Activated CD4-positive, alpha-beta memory T cell treated with anti-CD3 and anti-CD28 coated beads for 36 hours (primary cell): ENCODE results near the gene RNF123. TPM values are rescaled to one million over a fixed set of nuclear protein-coding genes. Genes with fewer than 3 reads are reported as not detected.
A peak's percentile ranks its signal among the peaks of the same experiment; 100 is the strongest.

Source experiments
- CTCF ChIA-PET: fragments of 350-600 bp; sonication (Branson Sonifier 250); formaldehyde crosslinking; loops from one replicate; lab custom pipeline; 2021; ENCODE audit warnings: antibody characterized with exemption, inconsistent platforms; lab: Charles Lee
- POLR2A ChIA-PET: fragments of 350-600 bp; sonication (Branson Sonifier 250); formaldehyde crosslinking; loops from one replicate; lab custom pipeline; 2021; ENCODE audit warnings: antibody characterized with exemption; lab: Charles Lee
- DNase-seq: peaks from one replicate; pipeline ENCODE4 v3.0.0-alpha.2; 2020
- H3K27ac Mint-ChIP-seq: one replicate; pipeline ENCODE4 v1.8.0; 2021; ENCODE audit warnings: mixed read lengths
- H3K27me3 Mint-ChIP-seq: one replicate; pipeline ENCODE4 v1.8.0; 2021; ENCODE audit warnings: mixed read lengths
- H3K36me3 Mint-ChIP-seq: one replicate; pipeline ENCODE4 v1.8.0; 2021; ENCODE audit warnings: mixed read lengths
- H3K4me1 Mint-ChIP-seq: one replicate; pipeline ENCODE4 v1.8.0; 2021; ENCODE audit warnings: low read depth, mixed read lengths
- H3K4me3 Mint-ChIP-seq: one replicate; pipeline ENCODE4 v1.8.0; 2021; ENCODE audit warnings: mild to moderate bottlenecking, mixed read lengths
- H3K9me3 Mint-ChIP-seq: one replicate; pipeline ENCODE4 v1.8.0; 2021; ENCODE audit warnings: mixed read lengths
- intact Hi-C: fragments of 100-400 bp; cut with micrococcal nuclease; formaldehyde crosslinking; loops from one replicate; pipeline ENCODE4 v1.15.1; 2023
- total RNA-seq, 2 experiments: library from RNA; stranded (reverse); gene quantifications; one replicate each; pipeline ENCODE4 v1.2.3, GENCODE V29; 2021

The RNF123 gene
- total RNA-seq, 2 experiments from 2014 or later, result 21.0 to 29.7 TPM

- Mint-ChIP-seq H3K4me1 (peaks cover 32% of the 10 kb centered on the region), H3K27ac (peak overlapping the region; percentile 8), H3K27me3 (no peaks in the 10 kb centered on the region), H3K4me3 (peak overlapping the region; percentile 76), H3K36me3 (peaks cover 25% of the 10 kb centered on the region), H3K9me3 (no peaks in the 10 kb centered on the region)
- no peak for DNase-seq
- ChIA-PET POLR2A (interaction anchor here (0.7 to 1.1 kb wide), 2 partner anchors 10 to 87 kb away, joined by 3 to 4 read pairs; no protein-coding TSS in a partner anchor), CTCF (interaction anchor here (0.8 to 2.3 kb wide), 5 partner anchors 11 to 178 kb away, joined by 3 to 8 read pairs (median 5); no protein-coding TSS in a partner anchor)
- intact Hi-C loops, result loop anchor here (5.0 kb wide), 1 partner anchor 139 kb away; the partner anchor contains the start of gene TRAIP
Measured at GRCh38 chr3:49717959-49718857, 28.9 kb downstream of the RNF123 start.

GRCh38 chr3:49718858-49719213 lies 29.5 kb downstream of the RNF123 start:
- Mint-ChIP-seq H3K27me3 (no peaks in the 10 kb centered on the region), H3K36me3 (peaks cover 27% of the 10 kb centered on the region), H3K9me3 (no peaks in the 10 kb centered on the region), H3K4me3 (peak overlapping the region; percentile 76), H3K27ac (peak overlapping the region; percentile 38), H3K4me1 (peaks cover 33% of the 10 kb centered on the region)
- DNase-seq, result no peak
- POLR2A ChIA-PET, result interaction anchor here (1.1 kb wide), 1 partner anchor 87 kb away, joined by 3 read pairs; no protein-coding TSS in a partner anchor
- CTCF ChIA-PET, result interaction anchor here (1.2 to 2.3 kb wide), 5 partner anchors 10 to 179 kb away, joined by 3 to 8 read pairs (median 5); no protein-coding TSS in a partner anchor
- intact Hi-C loops, result loop anchor here (5.0 kb wide), 1 partner anchor 138 kb away; the partner anchor contains the start of gene TRAIP

GRCh38 chr3:49719214-49719884 lies 30.0 kb downstream of the RNF123 start, which contains the start of gene AMIGO3:
Gene AMIGO3 (minus strand): TSS chr3:49719684. CDS start chr3:49719465, 219 bp downstream.
- H3K36me3 Mint-ChIP-seq, result peaks cover 27% of the 10 kb centered on the region
- H3K27me3 Mint-ChIP-seq, result no peaks in the 10 kb centered on the region
- no peaks in the 10 kb centered on the region for H3K9me3 Mint-ChIP-seq
- peak within 1 kb of the TSS; percentile 76 for H3K4me3 Mint-ChIP-seq
- H3K4me1 Mint-ChIP-seq, result peaks cover 35% of the 10 kb centered on the region
- ChIA-PET POLR2A (interaction anchor here (1.1 kb wide), 1 partner anchor 86 kb away, joined by 3 read pairs; no protein-coding TSS in a partner anchor), CTCF (interaction anchor here (0.6 to 2.3 kb wide), 8 partner anchors 10 to 1156 kb away, joined by 3 to 8 read pairs (median 4); partner anchors contain the start of genes MST1 and RNF123)
- peak within 1 kb of the TSS; percentile 38 for H3K27ac Mint-ChIP-seq
- intact Hi-C loops, result loop anchor here (5.0 kb wide), 1 partner anchor 138 kb away; the partner anchor contains the start of gene TRAIP
- peak; percentile 94 for DNase-seq

GRCh38 chr3:49720855-49721595 lies 31.7 kb downstream of the RNF123 start:
- no peaks in the 10 kb centered on the region for H3K9me3 Mint-ChIP-seq
- no peak for DNase-seq
- H3K27ac Mint-ChIP-seq, result no peak overlapping the region
- intact Hi-C loops, result no loop called here
- ChIA-PET POLR2A (interaction anchor here (0.8 to 1.3 kb wide), 2 partner anchors 9 to 181 kb away, joined by 3 read pairs; no protein-coding TSS in a partner anchor), CTCF (interaction anchor here (0.9 kb wide), 1 partner anchor 181 kb away, joined by 4 read pairs; no protein-coding TSS in a partner anchor)
- H3K4me1 Mint-ChIP-seq, result peaks cover 38% of the 10 kb centered on the region
- peaks cover 27% of the 10 kb centered on the region for H3K36me3 Mint-ChIP-seq
- no peaks in the 10 kb centered on the region for H3K27me3 Mint-ChIP-seq
- H3K4me3 Mint-ChIP-seq, result no peak overlapping the region

GRCh38 chr3:49721596-49721895 lies 32.2 kb downstream of the RNF123 start:
- H3K27ac Mint-ChIP-seq, result no peak overlapping the region
- H3K4me3 Mint-ChIP-seq, result no peak overlapping the region
- peaks cover 27% of the 10 kb centered on the region for H3K36me3 Mint-ChIP-seq
- DNase-seq, result no peak
- no peaks in the 10 kb centered on the region for H3K27me3 Mint-ChIP-seq
- H3K9me3 Mint-ChIP-seq, result no peaks in the 10 kb centered on the region
- ChIA-PET CTCF (interaction anchor here (0.9 kb wide), 1 partner anchor 182 kb away, joined by 4 read pairs; no protein-coding TSS in a partner anchor), POLR2A (interaction anchor here (1.3 kb wide), 1 partner anchor 182 kb away, joined by 3 read pairs; no protein-coding TSS in a partner anchor)
- H3K4me1 Mint-ChIP-seq, result peaks cover 38% of the 10 kb centered on the region
- intact Hi-C loops, result no loop called here

GRCh38 chr3:49721896-49722781 lies 32.8 kb downstream of the RNF123 start:
- no peak for DNase-seq
- peaks cover 38% of the 10 kb centered on the region for H3K4me1 Mint-ChIP-seq
- no peaks in the 10 kb centered on the region for H3K27me3 Mint-ChIP-seq
- peak overlapping the region; percentile 98 for H3K27ac Mint-ChIP-seq
- intact Hi-C loops, result no loop called here
- no peaks in the 10 kb centered on the region for H3K9me3 Mint-ChIP-seq
- POLR2A ChIA-PET, result interaction anchor here (1.3 kb wide), 1 partner anchor 182 kb away, joined by 3 read pairs; no protein-coding TSS in a partner anchor
- peak overlapping the region; percentile 96 for H3K4me3 Mint-ChIP-seq
- CTCF ChIA-PET, result interaction anchor here (1.5 kb wide), 1 partner anchor 117 kb away, joined by 4 read pairs; no protein-coding TSS in a partner anchor
- H3K36me3 Mint-ChIP-seq, result peaks cover 27% of the 10 kb centered on the region

GRCh38 chr3:49722896-49723295 lies 33.5 kb downstream of the RNF123 start:
- Mint-ChIP-seq H3K4me1 (peaks cover 35% of the 10 kb centered on the region), H3K27me3 (no peaks in the 10 kb centered on the region), H3K9me3 (no peaks in the 10 kb centered on the region), H3K4me3 (peak overlapping the region; percentile 96), H3K36me3 (peaks cover 27% of the 10 kb centered on the region), H3K27ac (peak overlapping the region; percentile 98)
- ChIA-PET POLR2A (interaction anchor here (0.6 to 1.1 kb wide), 3 partner anchors 11 to 614 kb away, joined by 3 to 5 read pairs (median 3); no protein-coding TSS in a partner anchor), CTCF (interaction anchor here (0.9 to 1.5 kb wide), 2 partner anchors 80 to 116 kb away, joined by 3 to 4 read pairs; partner anchors contain the start of gene INKA1)
- intact Hi-C loops, result no loop called here
- no peak for DNase-seq

- Mint-ChIP-seq H3K27me3 (no peaks in the 10 kb centered on the region), H3K36me3 (peaks cover 29% of the 10 kb centered on the region), H3K4me3 (peak overlapping the region; percentile 96), H3K9me3 (no peaks in the 10 kb centered on the region), H3K27ac (peak overlapping the region; percentile 98), H3K4me1 (peaks cover 35% of the 10 kb centered on the region)
- intact Hi-C loops, result no loop called here
- peak; percentile 77 for DNase-seq
- ChIA-PET CTCF (interaction anchor here (0.9 to 1.5 kb wide), 3 partner anchors 80 to 184 kb away, joined by 3 to 4 read pairs (median 3); partner anchors contain the start of gene INKA1), POLR2A (interaction anchor here (0.6 to 1.3 kb wide), 4 partner anchors 9 to 613 kb away, joined by 3 to 9 read pairs (median 4); no protein-coding TSS in a partner anchor)
Measured at GRCh38 chr3:49723296-49723627, 33.9 kb downstream of the RNF123 start.

- Mint-ChIP-seq H3K36me3 (peaks cover 26% of the 10 kb centered on the region), H3K27me3 (no peaks in the 10 kb centered on the region), H3K9me3 (no peaks in the 10 kb centered on the region), H3K4me3 (peak within 1 kb of the TSS; percentile 96), H3K27ac (peak within 1 kb of the TSS; percentile 98), H3K4me1 (peaks cover 29% of the 10 kb centered on the region)
- POLR2A ChIA-PET, result interaction anchor here (1.0 to 1.5 kb wide), 6 partner anchors 9 to 613 kb away, joined by 3 to 9 read pairs (median 4); partner anchors contain the start of gene UBA7
- intact Hi-C loops, result loop anchor here (2.0 kb wide), 2 partner anchors 49 to 63 kb away; partner anchors contain the start of genes APEH and IP6K1
- peak; percentile 97 for DNase-seq
- CTCF ChIA-PET, result interaction anchor here (0.9 to 1.1 kb wide), 4 partner anchors 20 to 184 kb away, joined by 3 to 4 read pairs (median 3); partner anchors contain the start of gene INKA1
Measured at GRCh38 chr3:49723628-49724551, 34.5 kb downstream of the RNF123 start, which contains the start of gene GMPPB. Gene GMPPB (minus strand): TSS chr3:49723951. CDS start chr3:49723726, 225 bp downstream.
